Common myeloid progenitor, CD34-positive (primary cell): ENCODE measurements around the gene CPT1A.

Source experiments
- CTCF ChIA-PET: fragments of 350-600 bp; sonication (Branson Sonifier 250); formaldehyde crosslinking; loops from one replicate; lab custom pipeline; 2021; ENCODE audit warnings: antibody characterized with exemption; lab: Charles Lee
- POLR2A ChIA-PET: fragments of 350-600 bp; sonication (Branson Sonifier 250); formaldehyde crosslinking; loops from one replicate; lab custom pipeline; 2021; ENCODE audit warnings: antibody characterized with exemption; lab: Charles Lee
- DNase-seq, 3 donors: peaks; one replicate each; pipeline versions ENCODE4 v3.0.0 to v3.0.0-alpha.2; 2013
- H3K27ac ChIP-seq, 2 experiments: 1 replicate in 1 of 2; 2 replicates in 1 of 2; pipeline ENCODE4 v1.7.0; 2013; ENCODE audit warnings: inconsistent platforms in 2 of 2, low read length in 2 of 2, mild to moderate bottlenecking in 2 of 2, low read depth in 1 of 2, moderate library complexity in 1 of 2; ENCODE audit not compliant: severe bottlenecking in 2 of 2, insufficient read depth in 1 of 2, poor library complexity in 1 of 2
- H3K27me3 ChIP-seq, 5 experiments: replicated peaks in 2 of 5; 1 replicate in 3 of 5; 2 replicates in 2 of 5; pipeline versions ENCODE4 v1.6.1 to v1.7.0; 2013; ENCODE audit warnings: low read length in 4 of 5, mild to moderate bottlenecking in 2 of 5, moderate library complexity in 2 of 5, inconsistent platforms in 1 of 5; ENCODE audit not compliant: insufficient read depth in 5 of 5, control insufficient read depth in 4 of 5
- H3K36me3 ChIP-seq, 4 experiments: 1 replicate in 2 of 4; 2 replicates in 2 of 4; pipeline versions ENCODE4 v1.6.1 to v1.7.0; 2013; ENCODE audit warnings: low read length in 3 of 4, control low read depth in 1 of 4, mild to moderate bottlenecking in 1 of 4; ENCODE audit not compliant: control insufficient read depth in 4 of 4, insufficient read depth in 4 of 4
- H3K4me1 ChIP-seq, 4 experiments: 1 replicate in 3 of 4; 2 replicates in 1 of 4; pipeline versions ENCODE4 v1.6.1 to v1.7.1; 2013; ENCODE audit warnings: low read length in 3 of 4, mild to moderate bottlenecking in 3 of 4, control low read depth in 1 of 4, inconsistent platforms in 1 of 4, moderate library complexity in 1 of 4; ENCODE audit not compliant: control insufficient read depth in 4 of 4, insufficient read depth in 4 of 4; ENCODE audit errors: control extremely low read depth in 1 of 4
- H3K4me3 ChIP-seq, 7 experiments: 1 replicate in 4 of 7; 2 replicates in 3 of 7; pipeline versions ENCODE4 v1.5.1 to v1.7.0; 2013; ENCODE audit warnings: mild to moderate bottlenecking in 7 of 7, low read length in 6 of 7, moderate library complexity in 6 of 7, inconsistent platforms in 2 of 7, low read depth in 2 of 7, control low read depth in 1 of 7; ENCODE audit not compliant: insufficient read depth in 4 of 7, control insufficient read depth in 1 of 7; ENCODE audit errors: extremely low read depth in 1 of 7
- H3K9me3 ChIP-seq, 5 experiments: 1 replicate in 4 of 5; 2 replicates in 1 of 5; pipeline versions ENCODE4 v1.6.1 to v1.7.1; 2013; ENCODE audit warnings: low read length in 4 of 5, mild to moderate bottlenecking in 2 of 5, inconsistent platforms in 1 of 5, low read depth in 1 of 5, moderate library complexity in 1 of 5; ENCODE audit not compliant: control insufficient read depth in 4 of 5, insufficient read depth in 2 of 5; ENCODE audit errors: control extremely low read depth in 1 of 5
- WGBS: methylation state at CpG from one replicate; pipeline ENCODE4 v1.1.5; 2013; ENCODE audit not compliant: insufficient coverage; 5-methylcytosine and 5-hydroxymethylcytosine counted together

Gene CPT1A

GRCh38 chr11:68714060-68714856 is 127.5 kb downstream of the CPT1A start:
- H3K27ac ChIP-seq: no peak overlapping the region
- 95% methylated on average over 20 of the region's 23 CpGs for WGBS
- ChIA-PET POLR2A (no interaction called here), CTCF (interaction anchor here (0.6 kb wide), 1 partner anchor 94 kb away, joined by 4 read pairs; no protein-coding TSS in a partner anchor)
- peaks cover 0 to 4% (median 0%) of the 10 kb centered on the region in 5 experiments for H3K9me3 ChIP-seq
- H3K4me3 ChIP-seq: no peak overlapping the region
- H3K27me3 ChIP-seq: no peaks in the 10 kb centered on the region
- no peak for DNase-seq
- peaks cover 0 to 14% (median 5%) of the 10 kb centered on the region in 4 experiments for H3K36me3 ChIP-seq
- H3K4me1 ChIP-seq: no peaks in the 10 kb centered on the region

GRCh38 chr11:68711114-68711513 is 130.6 kb downstream of the CPT1A start:
- POLR2A ChIA-PET: no interaction called here
- CTCF ChIA-PET: no interaction called here
- Histone ChIP-seq H3K9me3 (peaks cover 0 to 2% (median 0%) of the 10 kb centered on the region in 5 experiments), H3K4me3 (no peak overlapping the region), H3K4me1 (peaks cover 0 to 8% (median 3%) of the 10 kb centered on the region in 4 experiments), H3K27ac (no peak overlapping the region), H3K27me3 (no peaks in the 10 kb centered on the region), H3K36me3 (peaks cover 0 to 11% (median 5%) of the 10 kb centered on the region in 4 experiments)
- 98% methylated on average over 7 of the region's 8 CpGs for WGBS
- no peak for DNase-seq

GRCh38 chr11:68710409-68710808 is 131.3 kb downstream of the CPT1A start:
- no peaks in the 10 kb centered on the region for H3K9me3 ChIP-seq
- no peak overlapping the region for H3K27ac ChIP-seq
- ChIA-PET POLR2A (no interaction called here), CTCF (no interaction called here)
- peaks cover 0 to 8% (median 3%) of the 10 kb centered on the region in 4 experiments for H3K4me1 ChIP-seq
- no peaks in the 10 kb centered on the region for H3K27me3 ChIP-seq
- H3K4me3 ChIP-seq: no peak overlapping the region
- H3K36me3 ChIP-seq: peaks cover 0 to 11% (median 5%) of the 10 kb centered on the region in 4 experiments
- no peak for DNase-seq
- 97% methylated on average over 10 of the region's 11 CpGs for WGBS

DNA sequence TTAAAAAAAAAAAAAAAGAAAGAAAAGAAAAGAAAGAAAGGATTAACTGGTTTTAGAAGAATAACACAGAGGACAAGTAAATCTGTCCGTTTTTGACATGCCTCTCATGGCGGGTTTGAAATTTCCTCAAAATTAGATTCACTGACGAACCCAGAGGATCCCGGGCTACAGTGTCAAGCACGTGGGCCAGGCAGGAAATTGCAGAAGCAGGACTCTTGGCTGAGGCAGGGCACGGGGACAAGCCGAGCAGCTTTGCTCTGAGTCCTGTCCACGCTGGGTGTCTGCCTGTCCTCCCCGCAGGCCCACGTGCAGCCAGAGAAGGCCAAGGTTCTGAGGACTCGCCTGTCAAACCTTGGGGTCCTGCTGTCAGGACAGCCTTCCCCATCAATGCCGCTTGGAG is 132.7 kb downstream of the CPT1A start:
- Histone ChIP-seq H3K27ac (no peak overlapping the region), H3K9me3 (no peaks in the 10 kb centered on the region), H3K27me3 (no peaks in the 10 kb centered on the region), H3K36me3 (peaks cover 0 to 6% (median 3%) of the 10 kb centered on the region in 4 experiments), H3K4me3 (no peak overlapping the region), H3K4me1 (peaks cover 0 to 8% (median 3%) of the 10 kb centered on the region in 4 experiments)
- ChIA-PET CTCF (no interaction called here), POLR2A (no interaction called here)
- DNase-seq: no peak
- 98% methylated on average over 12 of the region's 12 CpGs for WGBS

- 88% methylated on average over 2 of the region's 7 CpGs for WGBS
- Histone ChIP-seq H3K36me3 (peaks cover 0 to 4% (median 2%) of the 10 kb centered on the region in 4 experiments), H3K27me3 (no peaks in the 10 kb centered on the region), H3K27ac (no peak overlapping the region), H3K4me1 (peaks cover 0 to 8% (median 3%) of the 10 kb centered on the region in 4 experiments), H3K9me3 (no peaks in the 10 kb centered on the region), H3K4me3 (no peak overlapping the region)
- ChIA-PET CTCF (no interaction called here), POLR2A (interaction anchor here (0.6 kb wide), 1 partner anchor 42 kb away, joined by 3 read pairs; no protein-coding TSS in a partner anchor)
- DNase-seq: no peak
Measured at GRCh38 chr11:68707527-68707926, 134.2 kb downstream of the CPT1A start.

DNA sequence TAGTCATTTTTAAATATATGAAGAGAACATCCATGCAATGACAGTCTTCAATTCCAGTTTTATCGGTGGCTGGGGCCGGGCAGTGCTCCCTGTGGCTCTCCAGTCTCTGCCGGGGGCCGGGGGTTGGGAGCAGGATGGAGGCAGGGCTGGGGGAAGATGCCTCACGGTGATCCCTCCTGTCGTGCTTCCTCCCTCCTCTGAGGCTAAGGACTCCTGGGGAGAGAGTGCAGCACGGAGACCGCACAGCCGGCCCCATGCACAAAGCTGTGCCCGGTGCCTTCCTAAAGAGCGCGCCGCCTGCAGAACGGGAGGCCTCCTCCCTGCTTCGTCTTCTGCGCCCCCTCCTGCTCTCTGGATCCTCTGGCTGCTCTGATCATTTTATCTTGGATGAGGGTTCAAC is 136.8 kb downstream of the CPT1A start:
- Histone ChIP-seq H3K36me3 (peaks cover 0 to 4% (median 2%) of the 10 kb centered on the region in 4 experiments), H3K4me3 (no peak overlapping the region), H3K9me3 (no peaks in the 10 kb centered on the region), H3K27ac (no peak overlapping the region), H3K27me3 (no peaks in the 10 kb centered on the region), H3K4me1 (peaks cover 0 to 8% (median 3%) of the 10 kb centered on the region in 4 experiments)
- WGBS: 90% methylated on average over 16 of the region's 16 CpGs
- ChIA-PET POLR2A (interaction anchor here (0.9 kb wide), 1 partner anchor 14 kb away, joined by 4 read pairs; no protein-coding TSS in a partner anchor), CTCF (no interaction called here)
- DNase-seq: no peak
